T-helper 17 cell (primary cell): Measurements from ENCODE around the gene IL11. TPM values are rescaled to one million over a fixed set of nuclear protein-coding genes. Genes with fewer than 3 reads are reported as not detected.
"Not testable (repeated sequence)": the region's sequence is repeated elsewhere in the genome, so short reads cannot be mapped to it uniquely, and the experiment has no call there.

Experiments
- ATAC-seq: fragments of 150-1000 bp; cut with Tn5 transposase; 2 replicates; pipeline ENCODE4 v1.10.0; 2021; ENCODE audit warnings: mild to moderate bottlenecking, moderate library complexity
- DNase-seq, 3 donors: peaks; one replicate each; pipeline versions ENCODE4 v3.0.0 to v3.0.0-alpha.2; 2020 to 2021
- H3K9me3 ChIP-seq: one replicate; pipeline ENCODE4 v1.7.0; 2013; ENCODE audit warnings: low read length, mild to moderate bottlenecking; ENCODE audit not compliant: control insufficient read depth, poor library complexity, severe bottlenecking
- H3K27ac Mint-ChIP-seq: one replicate; pipeline ENCODE4 v1.8.0; 2022; ENCODE audit warnings: mild to moderate bottlenecking, moderate library complexity, mixed read lengths
- H3K27me3 Mint-ChIP-seq: one replicate; pipeline ENCODE4 v1.8.0; 2022; ENCODE audit warnings: mixed read lengths
- H3K36me3 Mint-ChIP-seq: one replicate; pipeline ENCODE4 v1.8.0; 2022; ENCODE audit warnings: low read depth, mixed read lengths
- H3K4me1 Mint-ChIP-seq: one replicate; pipeline ENCODE4 v1.8.0; 2022; ENCODE audit warnings: mild to moderate bottlenecking, mixed read lengths
- H3K4me3 Mint-ChIP-seq: one replicate; pipeline ENCODE4 v1.8.0; 2022; ENCODE audit warnings: mild to moderate bottlenecking, moderate library complexity, mixed read lengths
- total RNA-seq, 4 donors: library from RNA in 2 of 4; stranded (reverse) in 2 of 4; gene quantifications; one replicate each; pipeline ENCODE4 v1.2.3 and lab custom pipeline; 2022 to 2026

IL11 gene
- total RNA-seq (under 1 TPM; 0.25 to 0.89 TPM), total RNA-seq (lab: John Stamatoyannopoulos, UW) (0 to 0.38 reads per million in 2 donors)

- peaks cover 15% of the 10 kb centered on the region for H3K36me3 Mint-ChIP-seq
- H3K9me3 ChIP-seq = no peaks in the 10 kb centered on the region
- DNase-seq (no peak), ATAC-seq (no peak)
- peaks cover 13% of the 10 kb centered on the region for H3K4me1 Mint-ChIP-seq
- H3K27me3 Mint-ChIP-seq = peaks cover 41% of the 10 kb centered on the region
- peak within 1 kb of the TSS; percentile 45 for H3K27ac Mint-ChIP-seq
- peak within 1 kb of the TSS; percentile 84 for H3K4me3 Mint-ChIP-seq
Measured at GRCh38 chr19:55370305-55370988, at the start of gene IL11. Gene IL11, minus strand, starts transcription at chr19:55370463. Its CDS starts 153 bp downstream, at chr19:55370310.

GRCh38 chr19:55419624-55420236 lies 49.5 kb upstream of the IL11 start:
- Mint-ChIP-seq H3K36me3 (no peaks in the 10 kb centered on the region), H3K4me1 (peaks cover 16% of the 10 kb centered on the region), H3K27ac (no peak overlapping the region), H3K27me3 (no peaks in the 10 kb centered on the region), H3K4me3 (no peak overlapping the region)
- ATAC-seq = no peak
- H3K9me3 ChIP-seq = no peaks in the 10 kb centered on the region
- no peak for DNase-seq

GRCh38 chr19:55419103-55419502 lies 48.8 kb upstream of the IL11 start:
- Mint-ChIP-seq H3K36me3 (no peaks in the 10 kb centered on the region), H3K4me3 (no peak overlapping the region), H3K27ac (no peak overlapping the region), H3K27me3 (no peaks in the 10 kb centered on the region), H3K4me1 (peaks cover 16% of the 10 kb centered on the region)
- no peaks in the 10 kb centered on the region for H3K9me3 ChIP-seq
- DNase-seq (no peak), ATAC-seq (no peak)

- Mint-ChIP-seq H3K4me1 (peaks cover 16% of the 10 kb centered on the region), H3K27ac (no peak overlapping the region), H3K36me3 (no peaks in the 10 kb centered on the region), H3K27me3 (no peaks in the 10 kb centered on the region), H3K4me3 (peak overlapping the region; percentile 25)
- DNase-seq (peak in 2 of 3 donors; percentile 20 to 45), ATAC-seq (peak; percentile 71)
- no peaks in the 10 kb centered on the region for H3K9me3 ChIP-seq
Measured at GRCh38 chr19:55418185-55418584, 47.9 kb upstream of the IL11 start.

- Mint-ChIP-seq H3K27ac (no peak overlapping the region), H3K36me3 (peaks cover 7% of the 10 kb centered on the region), H3K27me3 (no peaks in the 10 kb centered on the region), H3K4me1 (peaks cover 21% of the 10 kb centered on the region), H3K4me3 (no peak overlapping the region)
- no peaks in the 10 kb centered on the region for H3K9me3 ChIP-seq
- ATAC-seq = no peak
- no peak for DNase-seq
Measured at GRCh38 chr19:55410168-55410567, 39.9 kb upstream of the IL11 start.

- not testable (repeated sequence) for H3K4me3 Mint-ChIP-seq, H3K9me3 ChIP-seq, ATAC-seq, H3K27me3 Mint-ChIP-seq, DNase-seq, H3K36me3 Mint-ChIP-seq
- H3K27ac Mint-ChIP-seq = peak overlapping the region; percentile 95
- H3K4me1 Mint-ChIP-seq = peaks cover 21% of the 10 kb centered on the region
Measured at GRCh38 chr19:55409179-55409578, 38.9 kb upstream of the IL11 start.

GRCh38 chr19:55408533-55408872 lies 38.2 kb upstream of the IL11 start:
- Mint-ChIP-seq H3K36me3 (peaks cover 7% of the 10 kb centered on the region), H3K27me3 (no peaks in the 10 kb centered on the region), H3K4me1 (peaks cover 21% of the 10 kb centered on the region), H3K27ac (peak overlapping the region; percentile 95), H3K4me3 (peak overlapping the region; percentile 88)
- H3K9me3 ChIP-seq = no peaks in the 10 kb centered on the region
- ATAC-seq = no peak
- DNase-seq = no peak

GRCh38 chr19:55407800-55408532 lies 37.7 kb upstream of the IL11 start:
- Mint-ChIP-seq H3K4me1 (peaks cover 23% of the 10 kb centered on the region), H3K36me3 (peaks cover 7% of the 10 kb centered on the region), H3K4me3 (peak overlapping the region; percentile 88), H3K27me3 (no peaks in the 10 kb centered on the region), H3K27ac (peak overlapping the region; percentile 95)
- no peaks in the 10 kb centered on the region for H3K9me3 ChIP-seq
- ATAC-seq = peak; percentile 93
- DNase-seq = peak; percentile 94 to 96 (median 94)

GRCh38 chr19:55407550-55407799 lies 37.2 kb upstream of the IL11 start, which contains the start of gene UBE2S:
Gene UBE2S, minus strand, starts transcription at chr19:55407788. Its CDS starts 199 bp downstream, at chr19:55407589.
- ATAC-seq, H3K36me3 Mint-ChIP-seq, DNase-seq, H3K9me3 ChIP-seq, H3K27me3 Mint-ChIP-seq: not testable (repeated sequence)
- Mint-ChIP-seq H3K4me3 (peak within 1 kb of the TSS; percentile 88), H3K4me1 (peaks cover 23% of the 10 kb centered on the region), H3K27ac (peak within 1 kb of the TSS; percentile 95)

- Mint-ChIP-seq H3K4me3 (peak overlapping the region; percentile 88), H3K4me1 (peaks cover 23% of the 10 kb centered on the region), H3K36me3 (peaks cover 7% of the 10 kb centered on the region), H3K27me3 (no peaks in the 10 kb centered on the region), H3K27ac (peak overlapping the region; percentile 95)
- DNase-seq = peak in 1 of 3 donors; percentile 17
- no peaks in the 10 kb centered on the region for H3K9me3 ChIP-seq
- ATAC-seq = no peak
Measured at GRCh38 chr19:55406826-55407549, 36.7 kb upstream of the IL11 start.

- ATAC-seq (no peak), DNase-seq (no peak)
- H3K36me3 Mint-ChIP-seq = peaks cover 7% of the 10 kb centered on the region
- H3K27ac Mint-ChIP-seq = peak overlapping the region; percentile 95
- H3K9me3 ChIP-seq = no peaks in the 10 kb centered on the region
- H3K27me3 Mint-ChIP-seq = no peaks in the 10 kb centered on the region
- peak overlapping the region; percentile 88 for H3K4me3 Mint-ChIP-seq
- peaks cover 23% of the 10 kb centered on the region for H3K4me1 Mint-ChIP-seq
Measured at GRCh38 chr19:55406091-55406825, 36.0 kb upstream of the IL11 start.

GRCh38 chr19:55405638-55406037 lies 35.4 kb upstream of the IL11 start:
- Mint-ChIP-seq H3K4me1 (peaks cover 23% of the 10 kb centered on the region), H3K27me3 (no peaks in the 10 kb centered on the region), H3K27ac (peak overlapping the region; percentile 95), H3K36me3 (peaks cover 7% of the 10 kb centered on the region), H3K4me3 (peak overlapping the region; percentile 88)
- ATAC-seq (no peak), DNase-seq (no peak)
- no peaks in the 10 kb centered on the region for H3K9me3 ChIP-seq
